NT2/D1 (cell line): ENCODE results near the gene CDC23.
A peak's percentile ranks its signal among the peaks of the same experiment; 100 is the strongest.

Source experiments
- DNase-seq: peaks from one replicate; pipeline ENCODE4 v3.0.0-alpha.2; 2011; ENCODE audit warnings: low read depth, low spot score
- H3K27me3 ChIP-seq: 2 replicates; pipeline ENCODE4 v1.6.0; 2011; ENCODE audit warnings: mild to moderate bottlenecking; ENCODE audit not compliant: insufficient read length, insufficient read depth
- H3K36me3 ChIP-seq: 2 replicates; pipeline ENCODE4 v1.6.1; 2011; ENCODE audit warnings: mild to moderate bottlenecking, low read length, mixed read lengths; ENCODE audit not compliant: insufficient read depth, insufficient read length
- H3K4me1 ChIP-seq: 2 replicates; pipeline ENCODE4 v1.5.1; 2011; ENCODE audit not compliant: insufficient read depth, insufficient read length
- H3K4me3 ChIP-seq: 2 replicates; pipeline ENCODE4 v1.5.1; 2011; ENCODE audit warnings: low read depth; ENCODE audit not compliant: insufficient read length
- H3K9ac ChIP-seq: 2 replicates; pipeline ENCODE4 v1.6.0; 2011; ENCODE audit warnings: low read depth; ENCODE audit not compliant: insufficient read length
- H3K9me3 ChIP-seq: 2 replicates; pipeline ENCODE4 v1.5.1; 2011; ENCODE audit warnings: mild to moderate bottlenecking, low read length; ENCODE audit not compliant: insufficient read depth
- SUZ12 ChIP-seq: IDR thresholded peaks from 2 replicates; pipeline ENCODE4 v1.6.1; 2011; ENCODE audit not compliant: insufficient read length, insufficient read depth; ENCODE audit errors: extremely low read depth
- YY1 ChIP-seq: IDR thresholded peaks from 2 replicates; pipeline ENCODE4 v1.6.1; 2011; ENCODE audit not compliant: insufficient read length, insufficient read depth
- ZNF274 ChIP-seq: IDR thresholded peaks from 2 replicates; pipeline ENCODE4 v1.6.1; 2011; ENCODE audit warnings: mild to moderate bottlenecking, low read depth, low read length

CDC23 gene

DNA sequence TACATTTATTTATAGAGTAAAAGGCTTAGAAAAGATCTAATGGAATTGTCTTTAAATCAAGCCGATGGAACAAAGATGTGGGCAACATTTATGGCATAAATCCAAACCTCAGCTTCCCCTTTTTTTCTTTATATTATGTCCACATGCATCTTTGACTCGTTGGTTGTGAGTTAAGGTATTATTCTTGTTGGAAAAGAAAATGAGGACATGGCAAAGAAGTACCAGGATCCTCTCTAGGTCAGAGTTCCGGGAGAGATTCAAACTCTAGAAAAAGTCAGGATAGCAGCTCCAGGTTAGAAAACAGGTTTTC is 73.4 kb downstream of the CDC23 start:
- Histone ChIP-seq H3K9ac (no peak overlapping the region), H3K4me3 (no peak overlapping the region), H3K36me3 (no peaks in the 10 kb centered on the region), H3K9me3 (peaks cover 6% of the 10 kb centered on the region; the same call in 1 of the 2 replicates), H3K4me1 (no peaks in the 10 kb centered on the region), H3K27me3 (no peaks in the 10 kb centered on the region)
- TF ChIP-seq YY1, result no peak
- no peak for TF ChIP-seq ZNF274
- TF ChIP-seq SUZ12, result no peak
- DNase-seq, result no peak

DNA sequence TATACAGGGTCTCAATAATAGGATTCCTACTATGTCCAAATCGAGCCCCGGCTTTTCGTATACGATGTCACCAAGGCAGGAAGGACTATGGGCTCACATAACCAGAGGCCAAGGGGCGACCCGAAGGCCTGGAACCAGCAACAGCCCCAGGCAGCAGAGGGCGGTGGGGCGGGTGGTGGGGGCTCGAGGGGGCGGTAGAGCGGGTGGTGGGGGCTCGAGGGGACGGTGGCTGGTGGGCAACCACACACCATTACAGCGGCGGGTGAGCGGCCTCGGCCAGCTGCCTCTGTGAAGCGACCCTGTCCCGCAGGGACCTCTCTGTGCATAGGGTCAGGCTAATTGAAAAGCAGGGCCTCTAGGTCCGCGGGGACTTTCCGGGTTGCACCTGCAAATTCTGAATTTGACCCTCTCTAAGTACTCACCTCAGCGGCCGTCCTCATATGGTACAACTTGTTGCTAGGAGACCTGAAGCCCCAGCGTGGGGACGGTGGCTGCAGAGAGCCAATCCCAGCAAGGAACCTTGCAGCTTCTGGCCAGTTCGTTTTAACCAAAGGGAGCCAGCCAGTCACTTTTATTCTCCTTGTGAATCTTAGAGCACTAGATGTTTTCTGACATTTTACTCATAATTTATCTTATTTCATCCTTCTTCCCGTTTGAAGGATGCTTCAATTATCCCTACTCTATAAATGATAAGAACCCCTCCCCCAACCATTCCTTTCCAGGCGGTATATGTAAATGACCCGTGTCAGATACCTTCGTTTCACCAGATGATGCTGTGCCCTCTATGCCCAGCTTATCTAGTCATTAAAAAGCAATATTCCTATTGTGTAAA is 74.0 kb downstream of the CDC23 start, which contains the start of gene NME5:
NME5 (minus strand) TSS at position 480 of the 832 bp plus-strand sequence. CDS start 648 bp downstream, outside the sequence.
- TF ChIP-seq SUZ12 (no peak), ZNF274 (no peak), YY1 (no peak)
- H3K4me3 ChIP-seq, result peak within 1 kb of the TSS; percentile 55

More for the DNA sequence above, 74.0 kb downstream of the CDC23 start, which contains the start of gene NME5:
- H3K36me3 ChIP-seq, result no peaks in the 10 kb centered on the region
- H3K9ac ChIP-seq, result peak within 1 kb of the TSS; percentile 42
- peaks cover 6% of the 10 kb centered on the region; the same call in 1 of the 2 replicates for H3K9me3 ChIP-seq
- DNase-seq, result peak; percentile 38
- no peaks in the 10 kb centered on the region for H3K27me3 ChIP-seq
- no peaks in the 10 kb centered on the region for H3K4me1 ChIP-seq
